K562 (cell line): ENCODE measurements around the gene RESP18. TPM values are rescaled to one million over a fixed set of nuclear protein-coding genes. Genes with fewer than 3 reads are reported as not detected.
A peak's percentile ranks its signal among the peaks of the same experiment; 100 is the strongest.

ENCODE experiments used
- ATAC-seq: fragments of 200-7000 bp; cut with Tn5 transposase; 3 replicates; pipeline ENCODE4 v1.9.1; 2020; ENCODE audit warnings: moderate library complexity
- BruUV-seq: library from RNA; stranded (reverse); fragments of 400-500 nt; replicated peaks from 2 replicates; lab custom pipeline; 2021; lab: Mats Ljungman, UMichigan
- CTCF ChIA-PET: fragments of 300-600 bp; formaldehyde crosslinking; extraction: SDS; loops from one replicate; lab custom pipeline; 2021; ENCODE audit warnings: low intra/inter-chr PET ratio; lab: Yijun Ruan, JAX
- POLR2A ChIA-PET: fragments of 300-600, 350-650 bp; sonication (Branson Sonifier 250); formaldehyde crosslinking; extraction: SDS; loops from one replicate; lab custom pipeline; 2021; ENCODE audit warnings: antibody characterized with exemption, inconsistent platforms; lab: Yijun Ruan, JAX
- DNase-seq, 4 experiments: peaks; one replicate each; pipeline versions ENCODE4 v3.0.0 to v3.0.0-alpha.2; 2011 to 2018; ENCODE audit warnings: low spot score in 3 of 4, mixed read lengths in 3 of 4; ENCODE audit errors: extremely low read depth in 1 of 4
- FAIRE-seq: peaks from 2 replicates; lab custom pipeline; 2011; peaks lifted over from hg19 to GRCh38; lab: Jason Lieb, UNC
- H2AFZ ChIP-seq: 2 replicates; pipeline ENCODE4 v1.6.0; 2011; ENCODE audit warnings: low read depth, low read length, control low read depth, inconsistent platforms
- H3K27ac ChIP-seq: fragments of 200-600 bp; 3 replicates; pipeline ENCODE4 v1.8.0; 2011; ENCODE audit warnings: low read depth, mild to moderate bottlenecking, control low read depth, inconsistent platforms, low read length, moderate library complexity, mixed read lengths; ENCODE audit errors: extremely low read depth
- H3K27me3 ChIP-seq, 2 experiments: fragments of 300-600 bp in 1 of 2; 2 replicates in 1 of 2; 3 replicates in 1 of 2; pipeline versions ENCODE4 v1.6.0 to v1.8.0; 2011; ENCODE audit warnings: inconsistent platforms in 2 of 2, low read length in 2 of 2, mild to moderate bottlenecking in 1 of 2, mixed read lengths in 1 of 2, moderate library complexity in 1 of 2; ENCODE audit not compliant: control insufficient read depth in 2 of 2, insufficient read depth in 2 of 2
- H3K36me3 ChIP-seq: fragments of 300-600 bp; 3 replicates; pipeline ENCODE4 v1.8.0; 2011; ENCODE audit warnings: mild to moderate bottlenecking, low read length, inconsistent platforms; ENCODE audit not compliant: control insufficient read depth, insufficient read depth
- H3K4me1 ChIP-seq, 2 experiments: fragments of 200-600 bp in 1 of 2; replicated peaks in 1 of 2; 2 replicates in 1 of 2; 3 replicates in 1 of 2; pipeline versions ENCODE4 v1.5.1 to v1.8.0; 2011; ENCODE audit warnings: inconsistent platforms in 2 of 2, low read length in 2 of 2, mild to moderate bottlenecking in 1 of 2, mixed read lengths in 1 of 2, moderate library complexity in 1 of 2; ENCODE audit not compliant: control insufficient read depth in 2 of 2, insufficient read depth in 2 of 2
- H3K4me2 ChIP-seq: 2 replicates; pipeline ENCODE4 v1.6.1; 2011; ENCODE audit warnings: low read length, control low read depth, inconsistent platforms, mixed read lengths; ENCODE audit not compliant: insufficient read depth
- H3K4me3 ChIP-seq: fragments of 200-600 bp; sonication (generic), shearing (Covaris generic); 2 replicates; pipeline ENCODE4 v1.5.1; 2016; ENCODE audit warnings: control low read depth, inconsistent platforms
- H3K79me2 ChIP-seq: fragments of 200-600 bp; 3 replicates; pipeline ENCODE4 v1.8.0; 2011; ENCODE audit warnings: low read length, inconsistent platforms; ENCODE audit not compliant: control insufficient read depth, insufficient read depth
- H3K9ac ChIP-seq, 2 experiments: 2 replicates each; pipeline versions ENCODE4 v1.6.0 to v1.6.1; 2011; ENCODE audit warnings: low read depth in 2 of 2, low read length in 2 of 2, control low read depth in 1 of 2, inconsistent platforms in 1 of 2, mild to moderate bottlenecking in 1 of 2, mixed read lengths in 1 of 2; ENCODE audit not compliant: insufficient read depth in 1 of 2
- H3K9me1 ChIP-seq: one replicate; pipeline ENCODE4 v1.6.0; 2011; ENCODE audit warnings: inconsistent platforms, mild to moderate bottlenecking, low read length, moderate library complexity; ENCODE audit not compliant: control insufficient read depth, insufficient read depth
- H3K9me3 ChIP-seq: replicated peaks from 2 replicates; pipeline ENCODE4 v1.5.1; 2011; ENCODE audit warnings: low read depth, low read length, inconsistent platforms; ENCODE audit not compliant: control insufficient read depth, insufficient read depth
- H4K20me1 ChIP-seq: replicated peaks from 2 replicates; pipeline ENCODE4 v1.6.1; 2011; ENCODE audit warnings: low read length, inconsistent platforms, mixed read lengths; ENCODE audit not compliant: control insufficient read depth, insufficient read depth
- ADNP ChIP-seq: fragments of 200-800 bp; sonication (Bioruptor generic); IDR thresholded peaks from 2 replicates; pipeline ENCODE4 v1.6.1; 2016; ENCODE audit warnings: missing genetic modification characterization, missing compliant biosample characterization
- ASH1L ChIP-seq: fragments of 450-650 bp; IDR thresholded peaks from 2 replicates; pipeline ENCODE4 v1.6.1; 2018; ENCODE audit warnings: borderline replicate concordance, mild to moderate bottlenecking, low read depth; ENCODE audit not compliant: partially characterized antibody
- BRCA1 ChIP-seq, 2 experiments: fragments of 450-650 bp in 1 of 2; sonication (generic) in 1 of 2; formaldehyde crosslinking in 1 of 2; IDR thresholded peaks; 2 replicates each; pipeline versions ENCODE4 v1.5.0 to v1.6.1; 2017 to 2020; ENCODE audit warnings: mild to moderate bottlenecking in 1 of 2, missing genetic modification reagents in 1 of 2
- C11orf30 ChIP-seq: fragments of 450-650 bp; IDR thresholded peaks from 2 replicates; pipeline ENCODE4 v1.6.1; 2016; ENCODE audit warnings: low read depth, mild to moderate bottlenecking
- CHCHD3 ChIP-seq: fragments of 250-450 bp; sonication (Bioruptor Pico); IDR thresholded peaks from 2 replicates; pipeline ENCODE4 v2.1.2; 2022; ENCODE audit warnings: mild to moderate bottlenecking
- HDAC6 ChIP-seq: IDR thresholded peaks from 2 replicates; pipeline ENCODE4 v1.6.1; 2012; ENCODE audit warnings: low read depth, mild to moderate bottlenecking, control low read depth, inconsistent platforms, low read length, moderate library complexity
- ILK ChIP-seq: fragments of 450-650 bp; IDR thresholded peaks from 2 replicates; pipeline ENCODE4 v1.6.1; 2016; ENCODE audit warnings: missing genetic modification characterization, low read depth, mild to moderate bottlenecking, missing compliant biosample characterization, moderate library complexity, borderline replicate concordance
- NFE2 ChIP-seq: IDR thresholded peaks from 2 replicates; pipeline ENCODE4 v1.6.1; 2014; ENCODE audit warnings: antibody characterized with exemption, low read depth
- PCBP2 ChIP-seq: fragments of 200-400 bp; formaldehyde crosslinking; IDR thresholded peaks from 2 replicates; pipeline ENCODE4 v1.6.1; 2018; ENCODE audit warnings: low read length, low read depth, mild to moderate bottlenecking, moderate library complexity; ENCODE audit not compliant: poor library complexity, severe bottlenecking
- POLR2A ChIP-seq: fragments of 450-650 bp; conservative IDR thresholded peaks from 2 replicates; pipeline ENCODE4 v1.6.1; 2016
- POLR2AphosphoS2 ChIP-seq: IDR thresholded peaks from 2 replicates; pipeline ENCODE4 v1.6.1; 2012; ENCODE audit warnings: low read length, improper control_type of control experiment
- PRPF4 ChIP-seq: fragments of 200-400 bp; formaldehyde crosslinking; IDR thresholded peaks from one replicate; pipeline ENCODE4 v1.6.1; 2017; ENCODE audit warnings: low read length, low read depth, mild to moderate bottlenecking; ENCODE audit not compliant: insufficient read depth, poor library complexity, severe bottlenecking
- SIN3A ChIP-seq, 2 experiments: fragments of 150-350 bp in 1 of 2; IDR thresholded peaks; 2 replicates each; pipeline ENCODE4 v1.6.1; 2011 to 2016; ENCODE audit warnings: borderline replicate concordance in 2 of 2, low read depth in 2 of 2, low read length in 2 of 2, mild to moderate bottlenecking in 2 of 2, moderate library complexity in 2 of 2; ENCODE audit not compliant: control insufficient read depth in 1 of 2
- SMAD3 ChIP-seq: fragments of 450-650 bp; formaldehyde crosslinking; conservative IDR thresholded peaks from 2 replicates; pipeline ENCODE4 v1.4.0; 2020; ENCODE audit warnings: mild to moderate bottlenecking
- SMC3 ChIP-seq: conservative IDR thresholded peaks from 2 replicates; pipeline ENCODE4 v1.6.1; 2011; ENCODE audit warnings: low read depth, low read length, improper control_type of control experiment; ENCODE audit not compliant: insufficient read depth
- YY1 ChIP-seq, 3 experiments: IDR thresholded peaks; 2 replicates each; pipeline ENCODE4 v1.6.1; 2011; ENCODE audit warnings: low read length in 2 of 3, mild to moderate bottlenecking in 2 of 3, moderate library complexity in 2 of 3, borderline replicate concordance in 1 of 3, control low read depth in 1 of 3, low read depth in 1 of 3; ENCODE audit not compliant: insufficient read depth in 3 of 3, insufficient replicate concordance in 2 of 3, control insufficient read depth in 1 of 3, insufficient read length in 1 of 3; ENCODE audit errors: extremely low read depth in 1 of 3
- ZHX1 ChIP-seq: fragments of 150-350 bp; conservative IDR thresholded peaks from 2 replicates; pipeline ENCODE4 v1.6.1; 2014; ENCODE audit warnings: low read length
- WGBS: fragments of 100-300 bp; shearing (Covaris generic); methylation state at CpG from one replicate; pipeline ENCODE4 v1.1.6; 2016; ENCODE audit warnings: low coverage, mixed read lengths; ENCODE audit not compliant: insufficient coverage; ENCODE audit errors: missing lambda C conversion rate; 5-methylcytosine and 5-hydroxymethylcytosine counted together
- in situ Hi-C: fragments of 300-500 bp; cut with MboI; formaldehyde crosslinking; loops from 4 replicates; pipeline ENCODE4 v1.15.0; 2018; ENCODE audit warnings: inconsistent platforms, mixed read lengths
- intact Hi-C: fragments of 100-400 bp; cut with micrococcal nuclease; formaldehyde crosslinking; loops from 2 replicates; pipeline ENCODE4 v1.14.2; 2022
- polyA plus RNA-seq, 8 experiments: library from polyadenylated mRNA; depleted of rRNA in 4 of 8; stranded (reverse) in 5 of 8; unstranded in 3 of 8; fragments of >200 nt; fragmentation: Nextera tagmentation in 2 of 8; fragmentation: Illumina TruSeq in 1 of 8; extraction: Ambion mirVana in 2 of 8; extraction: Trizol in 1 of 8; gene quantifications; 2 replicates each; pipeline versions ENCODE4 v1.2.1 to v1.2.3, GENCODE V29; 2011 to 2014; ENCODE audit warnings: inconsistent platforms in 1 of 8, missing spikeins in 1 of 8
- total RNA-seq, 7 experiments: library from RNA; depleted of rRNA in 6 of 7; stranded (reverse); fragments of >200 nt in 6 of 7; fragmentation: Illumina TruSeq in 2 of 7; extraction: Trizol in 2 of 7; gene quantifications; 2 replicates each; pipeline versions ENCODE4 v1.2.1 to v1.2.3, GENCODE V29; 2011 to 2021; ENCODE audit warnings: low replicate concordance in 1 of 7
- TF ChIP-seq, protein P1 (sequence below): fragments of 450-650 bp; IDR thresholded peaks from 2 replicates; pipeline ENCODE4 v1.6.1; 2016

The RESP18 gene
- total and polyA plus RNA-seq, 9 of the 15 experiments (the other 6 are each of a cell fraction or from before 2014, with no cell fraction given), result not detected

GRCh38 chr2:219352448-219353023 lies 20.0 kb upstream of the RESP18 start:
- ATAC-seq, result peak; percentile 96
- Histone ChIP-seq H3K36me3 (no peaks in the 10 kb centered on the region), H3K9me3 (no peaks in the 10 kb centered on the region), H2AFZ (no peak overlapping the region), H3K4me3 (no peak overlapping the region), H4K20me1 (no peaks in the 10 kb centered on the region), H3K79me2 (no peaks in the 10 kb centered on the region), H3K4me1 (peaks cover 2 to 4% of the 10 kb centered on the region in 2 experiments; a peak in 3 of 5 replicates), H3K4me2 (no peak overlapping the region), H3K9ac (no peak overlapping the region), H3K27ac (no peak overlapping the region), H3K9me1 (no peaks in the 10 kb centered on the region), H3K27me3 (peaks cover 0 to 7% of the 10 kb centered on the region in 2 experiments; a peak in 2 of 5 replicates)
- POLR2A ChIA-PET, result no interaction called here
- in situ Hi-C loops (no loop called here), intact Hi-C loops (loop anchor here (1.0 to 5.0 kb wide), 2 partner anchors 55 to 192 kb away; partner anchors contain the start of gene NHEJ1)
- DNase-seq, result peak; percentile 59 to 76 (median 66)
- peak; percentile 82 for FAIRE-seq
- whole genome bisulfite sequencing, result 9% methylated on average over 4 of the region's 5 CpGs
- no TSS peak for BruUV-seq
- CTCF ChIA-PET, result no interaction called here
- no peak for TF ChIP-seq SMAD3 (CRISPR knock-in tag)
- no peak for TF ChIP-seq SIN3A (IDR thresholded peaks at IDR 0.05; ENCODE audit: borderline replicate concordance in 2 of 2, control insufficient read depth in 1 of 2, low read depth in 2 of 2, low read length in 2 of 2)
- TF ChIP-seq, protein P1, sequence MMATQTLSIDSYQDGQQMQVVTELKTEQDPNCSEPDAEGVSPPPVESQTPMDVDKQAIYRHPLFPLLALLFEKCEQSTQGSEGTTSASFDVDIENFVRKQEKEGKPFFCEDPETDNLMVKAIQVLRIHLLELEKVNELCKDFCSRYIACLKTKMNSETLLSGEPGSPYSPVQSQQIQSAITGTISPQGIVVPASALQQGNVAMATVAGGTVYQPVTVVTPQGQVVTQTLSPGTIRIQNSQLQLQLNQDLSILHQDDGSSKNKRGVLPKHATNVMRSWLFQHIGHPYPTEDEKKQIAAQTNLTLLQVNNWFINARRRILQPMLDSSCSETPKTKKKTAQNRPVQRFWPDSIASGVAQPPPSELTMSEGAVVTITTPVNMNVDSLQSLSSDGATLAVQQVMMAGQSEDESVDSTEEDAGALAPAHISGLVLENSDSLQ, result no peak
- no peak for TF ChIP-seq ILK
- TF ChIP-seq ADNP (tag), result no peak
- no peak for TF ChIP-seq PRPF4
- no peak for TF ChIP-seq ASH1L
- TF ChIP-seq HDAC6, result no peak
- TF ChIP-seq ZHX1, result no peak
- no peak for TF ChIP-seq POLR2A
- no peak for TF ChIP-seq POLR2AphosphoS2
- TF ChIP-seq PCBP2, result no peak
- TF ChIP-seq CHCHD3, result no peak
- no peak for TF ChIP-seq NFE2
- TF ChIP-seq C11orf30, result peak; percentile 97
- no peak for TF ChIP-seq BRCA1 (IDR thresholded peaks at IDR 0.05)
- no peak for TF ChIP-seq BRCA1 (CRISPR knock-in tag; IDR thresholded peaks at IDR 0.05)
- TF ChIP-seq SMC3, result peak; percentile 64
- TF ChIP-seq YY1 (IDR thresholded peaks at IDR 0.05; ENCODE audit: borderline replicate concordance in 1 of 3, control insufficient read depth in 1 of 3, extremely low read depth in 1 of 3, insufficient read depth in 3 of 3, insufficient read length in 1 of 3, insufficient replicate concordance in 2 of 3, low read depth in 1 of 3, low read length in 2 of 3), result no peak
